HepG2 (cell line): ENCODE data around the gene MAPK1. TPM values are rescaled to one million over a fixed set of nuclear protein-coding genes. Genes with fewer than 3 reads are reported as not detected.

Experiments
- ATAC-seq: fragments of 200-7000 bp; cut with Tn5 transposase; 3 replicates; pipeline ENCODE4 v1.9.1; 2020; ENCODE audit warnings: mild to moderate bottlenecking, moderate library complexity
- BruUV-seq: library from RNA; stranded (reverse); fragments of 400-500 nt; replicated peaks from 2 replicates; lab custom pipeline; 2021; lab: Mats Ljungman, UMichigan
- CTCF ChIA-PET: fragments of 300-600 bp; formaldehyde crosslinking; extraction: SDS; loops from one replicate; lab custom pipeline; 2021; ENCODE audit warnings: low total read pairs, inconsistent platforms, low intra/inter-chr PET ratio; lab: Yijun Ruan, JAX
- POLR2A ChIA-PET: fragments of 350-600 bp; sonication (Branson Sonifier 250); formaldehyde crosslinking; loops from one replicate; lab custom pipeline; 2020; ENCODE audit warnings: antibody characterized with exemption, inconsistent platforms; lab: Yijun Ruan, JAX
- DNase-seq: peaks from one replicate; pipeline ENCODE4 v3.0.0-alpha.2; 2015; ENCODE audit warnings: low spot score
- FAIRE-seq: peaks from 3 replicates; lab custom pipeline; 2011; peaks lifted over from hg19 to GRCh38; lab: Jason Lieb, UNC
- H2AFZ ChIP-seq: one replicate; pipeline ENCODE4 v1.6.1; 2011; ENCODE audit warnings: low read length, inconsistent platforms
- H3K27ac ChIP-seq: fragments of 300-600 bp; 3 replicates; pipeline ENCODE4 v1.8.0; 2011; ENCODE audit warnings: mixed run types, mild to moderate bottlenecking, mixed read lengths, low read length, inconsistent platforms; ENCODE audit not compliant: insufficient read depth; ENCODE audit errors: extremely low read length
- H3K27me3 ChIP-seq, 2 experiments: fragments of 200-600 bp in 1 of 2; 2 replicates in 1 of 2; 3 replicates in 1 of 2; pipeline versions ENCODE4 v1.6.0 to v1.8.0; 2011; ENCODE audit warnings: low read length in 2 of 2, mild to moderate bottlenecking in 2 of 2, moderate library complexity in 2 of 2, inconsistent platforms in 1 of 2; ENCODE audit not compliant: insufficient read depth in 2 of 2, control insufficient read depth in 1 of 2
- H3K36me3 ChIP-seq, 2 experiments: fragments of 200-600 bp in 1 of 2; replicated peaks in 1 of 2; 2 replicates in 1 of 2; 3 replicates in 1 of 2; pipeline versions ENCODE4 v1.5.1 to v1.8.0; 2011; ENCODE audit warnings: low read length in 2 of 2, inconsistent platforms in 1 of 2; ENCODE audit not compliant: insufficient read depth in 2 of 2, control insufficient read depth in 1 of 2
- H3K4me1 ChIP-seq: 2 replicates; pipeline ENCODE4 v1.5.1; 2012; ENCODE audit warnings: low read length, inconsistent platforms; ENCODE audit not compliant: insufficient read depth
- H3K4me2 ChIP-seq: 2 replicates; pipeline ENCODE4 v1.6.0; 2011; ENCODE audit warnings: low read depth, low read length, inconsistent platforms
- H3K4me3 ChIP-seq, 3 experiments: fragments of 200-600 bp in 1 of 3; sonication (generic), shearing (Covaris generic) in 1 of 3; replicated peaks in 1 of 3; 2 replicates each; pipeline ENCODE4 v1.5.1; 2011 to 2016; ENCODE audit warnings: low read length in 3 of 3, inconsistent platforms in 2 of 3, low read depth in 2 of 3, mild to moderate bottlenecking in 2 of 3, control low read depth in 1 of 3, mixed read lengths in 1 of 3; ENCODE audit not compliant: insufficient read depth in 1 of 3
- H3K79me2 ChIP-seq: one replicate; pipeline ENCODE4 v1.6.1; 2011; ENCODE audit warnings: low read length, inconsistent platforms; ENCODE audit not compliant: insufficient read depth
- H3K9ac ChIP-seq: 2 replicates; pipeline ENCODE4 v1.6.0; 2011; ENCODE audit warnings: mild to moderate bottlenecking, low read depth, low read length, inconsistent platforms; ENCODE audit not compliant: insufficient read depth
- H3K9me3 ChIP-seq: 2 replicates; pipeline ENCODE4 v1.5.1; 2012; ENCODE audit warnings: mild to moderate bottlenecking, low read length
- H4K20me1 ChIP-seq: 2 replicates; pipeline ENCODE4 v1.6.0; 2011; ENCODE audit warnings: inconsistent platforms, mild to moderate bottlenecking, low read length, moderate library complexity; ENCODE audit not compliant: insufficient read depth
- ATF5 ChIP-seq: sonication (generic); formaldehyde crosslinking; IDR thresholded peaks from 2 replicates; pipeline ENCODE4 v1.4.0; 2020; ENCODE audit warnings: mild to moderate bottlenecking, low read depth, missing genetic modification reagents
- GTF3A ChIP-seq: sonication (generic); formaldehyde crosslinking; conservative IDR thresholded peaks from 2 replicates; pipeline ENCODE4 v1.4.0; 2020; ENCODE audit warnings: mild to moderate bottlenecking, missing genetic modification reagents
- HOXA7 ChIP-seq: sonication (generic); formaldehyde crosslinking; IDR thresholded peaks from 2 replicates; pipeline ENCODE4 v1.8.1; 2022; ENCODE audit warnings: mild to moderate bottlenecking, missing genetic modification reagents, moderate library complexity
- PTBP1 ChIP-seq: fragments of 200-400 bp; formaldehyde crosslinking; IDR thresholded peaks from 2 replicates; pipeline ENCODE4 v1.6.1; 2018; ENCODE audit warnings: low read length, low read depth; ENCODE audit not compliant: poor library complexity, severe bottlenecking
- RBFOX2 ChIP-seq: fragments of 200-400 bp; formaldehyde crosslinking; IDR thresholded peaks from 2 replicates; pipeline ENCODE4 v1.6.1; 2017; ENCODE audit warnings: low read depth, mild to moderate bottlenecking, low read length
- SNAPC4 ChIP-seq: sonication (generic); formaldehyde crosslinking; IDR thresholded peaks from 2 replicates; pipeline ENCODE4 v1.4.0; 2020; ENCODE audit warnings: mild to moderate bottlenecking, missing genetic modification reagents
- ZBTB1 ChIP-seq: sonication (generic); formaldehyde crosslinking; IDR thresholded peaks from 2 replicates; pipeline ENCODE4 v1.4.0; 2020; ENCODE audit warnings: missing genetic modification reagents, borderline replicate concordance
- ZBTB26 ChIP-seq: IDR thresholded peaks from 2 replicates; pipeline ENCODE4 v1.6.1; 2016; ENCODE audit warnings: missing compliant biosample characterization, missing genetic modification reagents, borderline replicate concordance
- ZNF335 ChIP-seq: sonication (generic); formaldehyde crosslinking; IDR thresholded peaks from 2 replicates; pipeline ENCODE4 v1.4.0; 2020; ENCODE audit warnings: missing genetic modification reagents
- ZNF33A ChIP-seq: sonication (generic); formaldehyde crosslinking; IDR thresholded peaks from 2 replicates; pipeline ENCODE4 v1.5.1; 2020; ENCODE audit warnings: missing genetic modification reagents, mild to moderate bottlenecking, moderate library complexity, borderline replicate concordance
- ZNF644 ChIP-seq: IDR thresholded peaks from 2 replicates; pipeline ENCODE4 v1.6.1; 2016; ENCODE audit warnings: low read depth
- ZNF687 ChIP-seq: sonication (generic); formaldehyde crosslinking; IDR thresholded peaks from 2 replicates; pipeline ENCODE4 v1.5.1; 2020; ENCODE audit warnings: mild to moderate bottlenecking, missing genetic modification reagents, moderate library complexity
- ZNF75D ChIP-seq: sonication (generic); formaldehyde crosslinking; IDR thresholded peaks from 2 replicates; pipeline ENCODE4 v1.8.1; 2023; ENCODE audit warnings: missing genetic modification reagents, mild to moderate bottlenecking, borderline replicate concordance
- ZSCAN30 ChIP-seq: sonication (generic); formaldehyde crosslinking; IDR thresholded peaks from 2 replicates; pipeline ENCODE4 v1.5.0; 2020; ENCODE audit warnings: mild to moderate bottlenecking, missing genetic modification reagents
- WGBS: methylation state at CpG from one replicate; pipeline ENCODE4 v1.1.6; 2017; ENCODE audit warnings: low lambda C conversion rate; 5-methylcytosine and 5-hydroxymethylcytosine counted together
- in situ Hi-C: cut with HindIII; loops from 2 replicates; pipeline ENCODE4 v1.10.0; 2017; ENCODE audit warnings: low pct_unique_long_range_greater_than_20kb; ENCODE audit not compliant: extremely low pct_ligation_motif_present
- intact Hi-C: fragments of 100-400 bp; cut with micrococcal nuclease; formaldehyde crosslinking; loops from one replicate; pipeline ENCODE4 v1.10.0; 2022; ENCODE audit not compliant: unreplicated experiment
- polyA plus RNA-seq, 8 experiments: library from polyadenylated mRNA; depleted of rRNA in 3 of 8; stranded (reverse) in 7 of 8; unstranded in 1 of 8; fragments of >200 nt; fragmentation: Illumina TruSeq in 4 of 8; extraction: Trizol in 4 of 8; gene quantifications; 2 replicates each; pipeline versions ENCODE4 v1.2.1 to v1.2.3, GENCODE V29; 2011 to 2016; ENCODE audit warnings: low read depth in 4 of 8, missing spikeins in 1 of 8, mixed read lengths in 1 of 8; ENCODE audit not compliant: insufficient read depth in 1 of 8
- total RNA-seq, 5 experiments: library from RNA; depleted of rRNA; stranded (reverse); fragments of >200 nt; fragmentation: Illumina TruSeq; extraction: Trizol; gene quantifications; 2 replicates each; pipeline ENCODE4 v1.2.3, GENCODE V29; 2016; ENCODE audit warnings: low read depth in 1 of 5

The MAPK1 gene
- total and polyA plus RNA-seq, 2 of the 13 experiments (the other 11 are each of a cell fraction or from before 2014, with no cell fraction given), result 107 to 114 TPM

- WGBS, result 98% methylated on average over 6 of the region's 6 CpGs
- in situ Hi-C loops, result no loop called here
Measured at GRCh38 chr22:21842946-21843345, 24.5 kb downstream of the MAPK1 start.

More at GRCh38 chr22:21842946-21843345, 24.5 kb downstream of the MAPK1 start:
- Histone ChIP-seq H3K27me3 (no peaks in the 10 kb centered on the region), H3K9ac (no peak overlapping the region), H4K20me1 (peaks cover 43% of the 10 kb centered on the region), H3K4me1 (peaks cover 48% of the 10 kb centered on the region), H3K9me3 (no peaks in the 10 kb centered on the region), H3K36me3 (peaks cover 0 to 13% of the 10 kb centered on the region in 2 experiments; a peak in 2 of 5 replicates), H2AFZ (no peak overlapping the region), H3K4me3 (no peak overlapping the region), H3K79me2 (peaks cover 80% of the 10 kb centered on the region), H3K27ac (no peak overlapping the region), H3K4me2 (no peak overlapping the region)
- CTCF ChIA-PET, result no interaction called here
- TF ChIP-seq ZBTB26, result no peak
- TF ChIP-seq GTF3A, result no peak
- no peak for TF ChIP-seq ZSCAN30
- no peak for TF ChIP-seq ZNF33A (CRISPR knock-in tag)
- no peak for TF ChIP-seq SNAPC4
- TF ChIP-seq ZNF335 (CRISPR knock-in tag), result no peak
- TF ChIP-seq ZNF75D, result no peak
- TF ChIP-seq ZNF687 (CRISPR knock-in tag), result no peak
- TF ChIP-seq RBFOX2, result no peak
- no peak for TF ChIP-seq ATF5
- TF ChIP-seq HOXA7, result no peak
- TF ChIP-seq PTBP1, result no peak
- TF ChIP-seq ZNF644 (CRISPR knock-in tag), result no peak
- TF ChIP-seq ZBTB1 (CRISPR knock-in tag), result no peak
- no TSS peak for BruUV-seq
- no peak for ATAC-seq
- DNase-seq, result no peak
- intact Hi-C loops, result no loop called here
- FAIRE-seq, result no peak
- POLR2A ChIA-PET, result no interaction called here
